Fibroblast of villous mesenchyme (primary cell): ENCODE measurements around the gene POC1A. TPM values are rescaled to one million over a fixed set of nuclear protein-coding genes. Genes with fewer than 3 reads are reported as not detected.
A peak's percentile ranks its signal among the peaks of the same experiment; 100 is the strongest.
"Not testable (repeated sequence)": the region's sequence is repeated elsewhere in the genome, so short reads cannot be mapped to it uniquely, and the experiment has no call there.

Experiments
- DNase-seq: peaks from one replicate; pipeline ENCODE4 v3.0.0-alpha.2; 2010; ENCODE audit warnings: low read depth
- H3K4me3 ChIP-seq: 2 replicates; pipeline ENCODE4 v1.5.1; 2011; ENCODE audit warnings: low read depth, mild to moderate bottlenecking, low read length
- CTCF ChIP-seq: IDR thresholded peaks from 2 replicates; pipeline ENCODE4 v1.5.1; 2012; ENCODE audit warnings: low read depth, mild to moderate bottlenecking, low read length; ENCODE audit not compliant: insufficient read depth
- total RNA-seq: library from RNA; depleted of rRNA; stranded (reverse); fragments of >200 nt; gene quantifications from 2 replicates; pipeline ENCODE4 v1.2.3, GENCODE V29; 2012

The POC1A gene
- total RNA-seq, 1 donor, result 5.6 TPM

GRCh38 chr3:52037291-52037690 is 116.9 kb downstream of the POC1A start:
- DNase-seq, result no peak
- TF ChIP-seq CTCF, result no peak
- H3K4me3 ChIP-seq, result no peak overlapping the region

GRCh38 chr3:52036829-52037228 is 117.4 kb downstream of the POC1A start:
- no peak overlapping the region for H3K4me3 ChIP-seq
- DNase-seq, result no peak
- peak; percentile 18 for TF ChIP-seq CTCF

GRCh38 chr3:52036222-52036694 is 118.0 kb downstream of the POC1A start:
- DNase-seq, result no peak
- TF ChIP-seq CTCF, result no peak
- no peak overlapping the region for H3K4me3 ChIP-seq

- no peak overlapping the region for H3K4me3 ChIP-seq
- no peak for DNase-seq
- TF ChIP-seq CTCF, result no peak
Measured at GRCh38 chr3:52034651-52035050, 119.6 kb downstream of the POC1A start.

DNA sequence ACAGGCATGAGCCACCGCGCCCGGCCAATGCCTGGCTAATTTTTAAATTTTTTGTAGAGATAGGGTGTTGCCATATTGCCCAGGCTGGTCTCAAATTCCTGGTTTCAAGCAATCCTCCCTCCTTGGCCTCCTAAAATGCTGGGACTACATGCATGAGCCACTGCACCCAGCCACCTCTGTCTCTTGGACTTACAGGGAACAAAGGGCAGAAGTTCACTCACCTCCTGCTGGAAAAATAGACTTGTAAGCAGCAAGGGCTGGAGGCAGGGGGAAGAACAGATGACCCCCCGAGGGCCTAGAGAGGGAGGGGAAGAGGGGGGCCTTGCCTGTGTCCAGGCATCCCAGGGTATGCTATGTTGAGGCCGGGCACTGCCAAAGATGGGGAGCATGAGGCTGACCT is 120.0 kb downstream of the POC1A start:
- DNase-seq, result no peak
- H3K4me3 ChIP-seq, result no peak overlapping the region
- no peak for TF ChIP-seq CTCF

- DNase-seq, H3K4me3 ChIP-seq: not testable (repeated sequence)
Measured at GRCh38 chr3:52033748-52034147, 120.5 kb downstream of the POC1A start.

GRCh38 chr3:52032702-52033408 is 121.4 kb downstream of the POC1A start:
- TF ChIP-seq CTCF, result no peak
- DNase-seq, result no peak
- no peak overlapping the region for H3K4me3 ChIP-seq
